PFSK-1 (cell line): ENCODE measurements around the gene CACNA1C.

ENCODE experiments used
- FOXP2 ChIP-seq: optimal IDR thresholded peaks from 2 replicates; pipeline ENCODE3; 2011; ENCODE audit warnings: borderline replicate concordance, control low read depth, inconsistent platforms; ENCODE audit not compliant: insufficient read depth; ENCODE audit errors: extremely low read length, extremely low read depth
- POLR2AphosphoS5 ChIP-seq: IDR thresholded peaks from 2 replicates; pipeline ENCODE4 v1.6.1; 2012; ENCODE audit warnings: low read depth, mild to moderate bottlenecking, control low read depth, low read length, moderate library complexity
- REST ChIP-seq, 2 experiments: IDR thresholded peaks; 2 replicates each; pipeline versions ENCODE4 v1.6.1 to v1.8.0; 2011 to 2012; ENCODE audit warnings: low read depth in 2 of 2, low read length in 2 of 2, control low read depth in 1 of 2, inconsistent platforms in 1 of 2, mild to moderate bottlenecking in 1 of 2, moderate library complexity in 1 of 2; ENCODE audit not compliant: insufficient read depth in 1 of 2
- TAF1 ChIP-seq: IDR thresholded peaks from 2 replicates; pipeline ENCODE4 v1.6.1; 2012; ENCODE audit warnings: low read length, control low read depth, borderline replicate concordance; ENCODE audit not compliant: insufficient read depth

GRCh38 chr12:2185751-2186341 lies 133.1 kb downstream of the CACNA1C start:
- TF ChIP-seq TAF1 (no peak), POLR2AphosphoS5 (no peak), FOXP2 (no peak), REST (IDR thresholded peaks at IDR 0.05; ENCODE audit: insufficient read depth in 1 of 2, low read depth in 2 of 2, low read length in 2 of 2) (no peak)
